GM21367 (cell line): ENCODE results near the gene PPIL4.
"Not testable (repeated sequence)": the region's sequence is repeated elsewhere in the genome, so short reads cannot be mapped to it uniquely, and the experiment has no call there.

Source experiments
- ATAC-seq: cut with Tn5 transposase; IDR thresholded peaks from one replicate; pipeline ENCODE4 v1.9.1; 2021; ENCODE audit not compliant: unreplicated experiment

PPIL4 gene

DNA sequence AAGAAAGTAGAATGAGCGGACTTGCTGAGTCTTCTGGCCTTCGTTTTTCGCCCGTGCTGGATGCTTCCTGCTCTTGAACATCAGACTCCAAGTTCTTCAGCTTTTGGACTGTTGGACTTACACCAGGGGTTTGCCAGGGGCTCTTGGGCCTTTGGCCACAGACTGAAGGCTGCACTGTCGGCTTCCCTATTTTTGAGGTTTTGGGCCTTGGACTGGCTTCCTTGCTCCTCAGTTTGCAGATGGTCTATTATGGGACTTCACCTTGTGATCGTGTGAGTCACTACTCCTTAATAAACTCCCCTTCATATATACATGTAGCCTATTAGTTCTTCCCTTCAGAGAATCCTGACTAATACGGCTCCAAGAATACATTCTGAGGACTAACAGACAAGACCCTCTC lies 83.1 kb downstream of the PPIL4 start:
- ATAC-seq: not testable (repeated sequence)

GRCh38 chr6:149461670-149462069 lies 84.2 kb downstream of the PPIL4 start:
- ATAC-seq: no peak

- not testable (repeated sequence) for ATAC-seq
Measured at GRCh38 chr6:149460249-149460648, 85.6 kb downstream of the PPIL4 start.

DNA sequence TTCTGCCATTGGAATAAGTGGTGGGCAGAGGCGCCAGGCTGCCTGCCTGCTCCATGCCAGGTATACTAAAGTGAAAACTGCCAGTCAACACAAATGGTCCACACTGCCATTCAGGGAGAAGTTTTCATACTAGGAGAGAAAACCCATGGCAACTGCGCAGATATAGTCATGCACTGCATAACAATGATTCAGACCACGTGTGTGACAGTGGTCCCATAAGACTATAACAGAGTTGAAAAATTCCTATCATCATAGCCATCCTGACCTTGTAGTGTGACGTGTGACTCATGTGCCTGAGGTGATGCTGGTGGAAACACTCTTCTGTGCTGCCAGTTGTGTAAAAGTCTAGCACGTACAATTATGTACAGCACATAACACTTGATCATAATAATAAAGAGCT lies 86.1 kb downstream of the PPIL4 start:
- no peak for ATAC-seq

GRCh38 chr6:149458806-149459205 lies 87.0 kb downstream of the PPIL4 start:
- no peak for ATAC-seq

DNA sequence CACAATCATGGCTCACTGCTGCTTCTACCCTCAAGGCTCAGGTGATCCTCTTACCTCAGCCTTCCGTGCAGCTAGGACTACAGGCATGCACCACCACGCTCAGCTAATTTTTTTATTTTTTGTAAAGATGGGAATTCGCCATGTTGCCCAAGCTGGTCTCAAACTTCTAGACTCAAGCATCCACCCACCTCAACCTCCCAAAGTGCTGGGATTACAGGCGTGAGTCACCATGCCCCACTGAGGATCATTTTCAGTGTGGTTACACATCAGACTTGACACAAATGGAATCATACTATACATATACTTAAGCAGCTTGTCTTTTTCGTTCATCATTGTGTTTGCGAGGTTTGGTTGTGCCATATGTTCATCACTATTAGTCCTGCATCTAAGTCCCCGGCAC lies 87.6 kb downstream of the PPIL4 start:
- ATAC-seq: no peak

DNA sequence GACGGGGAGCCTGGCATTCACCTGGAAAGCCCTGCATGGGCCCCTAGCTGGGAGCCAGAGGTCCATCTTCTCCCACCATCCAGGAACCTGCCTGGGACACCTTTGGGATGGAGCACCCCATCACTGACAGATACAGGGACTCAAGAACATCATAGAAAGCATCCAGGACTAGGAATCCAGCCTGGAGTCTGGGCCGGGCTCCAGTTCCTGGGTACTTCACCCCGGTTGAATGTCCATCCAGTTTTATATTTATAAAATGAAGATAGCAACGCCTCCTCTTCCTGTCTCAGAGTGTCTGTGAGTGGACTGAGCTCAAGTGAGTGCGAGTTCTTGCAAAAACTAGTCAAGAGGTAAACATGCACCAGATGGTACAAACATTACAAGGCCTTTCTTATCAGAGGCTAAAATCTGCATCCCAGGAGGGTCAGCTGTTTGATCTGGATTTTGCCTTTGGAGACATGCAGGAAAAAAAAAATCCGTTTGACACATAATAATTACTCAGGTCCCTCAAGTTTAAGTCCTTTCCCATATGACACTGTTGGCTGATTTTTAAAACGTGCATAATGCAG lies 88.4 kb downstream of the PPIL4 start:
- no peak for ATAC-seq

GRCh38 chr6:149456311-149457021 lies 89.4 kb downstream of the PPIL4 start:
- no peak for ATAC-seq

GRCh38 chr6:149455031-149455732 lies 90.7 kb downstream of the PPIL4 start:
- ATAC-seq: no peak
